ENCODE measurements around the gene LRRC36.
A peak's percentile ranks its signal among the peaks of the same experiment; 100 is the strongest.

Gene LRRC36

GRCh38 chr16:67311607-67312488 is 14.8 kb upstream of the LRRC36 start:
- TF ChIP-seq CTCF (conservative IDR thresholded peaks at IDR 0.05) = no peak
- peak overlapping the region; percentile 56 for H3K27ac ChIP-seq

GRCh38 chr16:67312719-67313118 is 13.9 kb upstream of the LRRC36 start:
- H3K27ac ChIP-seq = peak overlapping the region; percentile 56
- no peak for TF ChIP-seq CTCF (conservative IDR thresholded peaks at IDR 0.05)

GRCh38 chr16:67317853-67318252 is 8.8 kb upstream of the LRRC36 start:
- TF ChIP-seq CTCF (conservative IDR thresholded peaks at IDR 0.05) = no peak
- no peak overlapping the region for H3K27ac ChIP-seq

- no peak overlapping the region for H3K27ac ChIP-seq
- no peak for TF ChIP-seq CTCF (conservative IDR thresholded peaks at IDR 0.05)
These were observed 522 bp upstream of the LRRC36 start for GRCh38 chr16:67326115-67326471.

- no peak for TF ChIP-seq CTCF (conservative IDR thresholded peaks at IDR 0.05)
These were observed 1.1 kb downstream of the LRRC36 start for GRCh38 chr16:67327743-67328142.

GRCh38 chr16:67329901-67330300 is 3.3 kb downstream of the LRRC36 start:
- TF ChIP-seq CTCF (conservative IDR thresholded peaks at IDR 0.05) = no peak
- no peak overlapping the region for H3K27ac ChIP-seq

More at GRCh38 chr16:67327743-67328142, 1.1 kb downstream of the LRRC36 start:
- no peak overlapping the region for H3K27ac ChIP-seq

- H3K27ac ChIP-seq = no peak overlapping the region
- no peak for TF ChIP-seq CTCF (conservative IDR thresholded peaks at IDR 0.05)
These were observed 6.7 kb downstream of the LRRC36 start for GRCh38 chr16:67333315-67333714.
